GM12801 (cell line): ENCODE results near the gene LRP3.

ENCODE experiments used
- CTCF ChIP-seq: IDR thresholded peaks from one replicate; pipeline ENCODE4 v1.5.1; 2011; ENCODE audit warnings: control low read depth; ENCODE audit not compliant: insufficient read length; ENCODE audit errors: extremely low read depth

LRP3 gene

GRCh38 chr19:33247441-33247819 lies 53.3 kb downstream of the LRP3 start:
- TF ChIP-seq CTCF: no peak

- no peak for TF ChIP-seq CTCF
These were observed 54.0 kb downstream of the LRP3 start for GRCh38 chr19:33248104-33248503.

GRCh38 chr19:33248553-33248953 lies 54.4 kb downstream of the LRP3 start:
- TF ChIP-seq CTCF: no peak

GRCh38 chr19:33248954-33249613 lies 55.0 kb downstream of the LRP3 start:
- no peak for TF ChIP-seq CTCF

- no peak for TF ChIP-seq CTCF
These were observed 55.7 kb downstream of the LRP3 start for GRCh38 chr19:33249740-33250366.

- TF ChIP-seq CTCF: no peak
These were observed 56.4 kb downstream of the LRP3 start for GRCh38 chr19:33250500-33250899.

- TF ChIP-seq CTCF: no peak
These were observed 56.9 kb downstream of the LRP3 start for GRCh38 chr19:33251076-33251475.
